NCI-H2107 treated with DMSO at 0.1 percent for 48 hours (cell line): ENCODE measurements around the gene COQ8B.
"Not testable (repeated sequence)": the region's sequence is repeated elsewhere in the genome, so short reads cannot be mapped to it uniquely, and the experiment has no call there.

ENCODE experiments used
- DNase-seq: peaks from one replicate; lab custom pipeline; 2025; ENCODE audit not compliant: unreplicated experiment; lab: John Stamatoyannopoulos, UW

COQ8B gene

DNA sequence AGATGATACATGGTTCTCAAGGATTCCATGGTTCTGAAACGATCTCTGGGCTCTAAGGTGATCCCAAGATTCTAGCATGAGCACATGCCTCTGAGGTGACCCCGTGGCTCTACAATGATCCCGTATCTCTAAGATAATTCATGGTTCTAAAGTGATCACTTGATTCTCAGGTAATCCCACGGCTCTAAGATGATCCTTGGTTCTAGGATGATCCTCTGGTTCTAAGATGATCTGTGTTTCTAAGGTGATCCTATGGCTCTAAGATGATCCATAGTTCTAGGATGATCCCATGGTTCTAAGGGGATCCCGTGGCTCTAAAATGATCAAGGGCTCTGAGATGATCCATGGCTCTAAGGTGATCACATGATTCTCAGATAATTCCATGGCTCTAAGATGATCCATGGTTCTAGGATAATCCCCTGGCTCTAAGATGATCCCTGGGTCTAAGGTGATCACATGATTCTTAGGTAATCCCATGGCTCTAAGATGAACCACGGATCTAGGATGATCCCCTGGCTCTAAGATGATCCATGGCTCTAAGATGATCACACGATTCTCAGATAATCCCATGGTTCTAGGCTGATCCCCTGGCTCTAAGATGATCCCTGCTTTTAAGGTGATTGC, 47.6 kb downstream of the COQ8B start:
- no peak for DNase-seq

DNA sequence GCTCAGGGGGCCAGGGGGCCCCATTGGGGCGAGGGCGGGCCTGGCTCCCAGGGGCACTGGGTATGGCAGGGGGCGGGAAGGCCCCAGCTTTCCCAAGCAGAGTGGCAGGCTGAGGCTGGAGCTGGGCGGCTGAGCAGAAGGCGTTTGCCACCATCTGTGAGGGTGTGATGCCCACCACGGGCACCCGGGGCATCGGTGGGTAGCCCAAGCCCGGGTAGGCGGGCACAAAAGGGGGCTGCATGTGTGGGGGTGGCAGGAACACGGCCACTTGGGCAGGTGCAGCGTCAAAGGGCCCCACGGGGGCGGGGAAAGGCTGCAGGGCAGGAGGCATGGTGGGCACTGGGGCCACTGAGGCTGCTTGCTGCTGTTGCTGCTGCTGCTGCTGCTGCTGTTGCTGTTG, 49.1 kb downstream of the COQ8B start:
- no peak for DNase-seq

DNA sequence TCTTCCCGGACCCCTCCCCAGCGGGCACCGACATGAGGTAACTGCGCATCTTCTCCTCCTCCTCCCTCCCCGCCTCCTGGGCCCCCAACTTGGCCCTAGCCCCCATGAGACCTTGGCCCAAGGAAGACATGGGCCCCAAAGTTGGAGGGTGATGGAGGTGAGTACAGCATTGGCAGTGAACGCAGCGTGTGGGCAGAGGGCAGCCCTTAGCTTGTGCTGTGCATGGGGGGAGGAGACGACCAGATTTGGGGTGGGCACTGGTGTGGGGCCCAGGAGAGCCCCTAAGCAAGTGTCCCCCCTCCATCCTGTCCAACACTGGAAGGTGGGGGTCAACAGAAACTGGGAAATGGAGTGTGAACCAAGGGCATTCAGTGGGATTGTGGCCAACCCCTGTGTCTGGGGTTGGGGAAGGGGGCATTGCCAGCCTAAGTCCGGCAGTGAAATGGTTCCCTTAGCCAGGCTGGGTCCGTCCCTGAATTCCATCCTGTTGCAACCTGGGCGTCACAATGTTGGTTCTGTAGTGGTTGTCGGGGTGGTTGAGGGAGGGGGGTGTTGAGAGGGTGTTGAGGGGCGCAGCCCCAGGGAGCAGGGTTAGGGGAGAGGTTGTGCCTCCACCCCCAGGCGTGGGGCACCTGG, 49.8 kb downstream of the COQ8B start:
- no peak for DNase-seq

DNA sequence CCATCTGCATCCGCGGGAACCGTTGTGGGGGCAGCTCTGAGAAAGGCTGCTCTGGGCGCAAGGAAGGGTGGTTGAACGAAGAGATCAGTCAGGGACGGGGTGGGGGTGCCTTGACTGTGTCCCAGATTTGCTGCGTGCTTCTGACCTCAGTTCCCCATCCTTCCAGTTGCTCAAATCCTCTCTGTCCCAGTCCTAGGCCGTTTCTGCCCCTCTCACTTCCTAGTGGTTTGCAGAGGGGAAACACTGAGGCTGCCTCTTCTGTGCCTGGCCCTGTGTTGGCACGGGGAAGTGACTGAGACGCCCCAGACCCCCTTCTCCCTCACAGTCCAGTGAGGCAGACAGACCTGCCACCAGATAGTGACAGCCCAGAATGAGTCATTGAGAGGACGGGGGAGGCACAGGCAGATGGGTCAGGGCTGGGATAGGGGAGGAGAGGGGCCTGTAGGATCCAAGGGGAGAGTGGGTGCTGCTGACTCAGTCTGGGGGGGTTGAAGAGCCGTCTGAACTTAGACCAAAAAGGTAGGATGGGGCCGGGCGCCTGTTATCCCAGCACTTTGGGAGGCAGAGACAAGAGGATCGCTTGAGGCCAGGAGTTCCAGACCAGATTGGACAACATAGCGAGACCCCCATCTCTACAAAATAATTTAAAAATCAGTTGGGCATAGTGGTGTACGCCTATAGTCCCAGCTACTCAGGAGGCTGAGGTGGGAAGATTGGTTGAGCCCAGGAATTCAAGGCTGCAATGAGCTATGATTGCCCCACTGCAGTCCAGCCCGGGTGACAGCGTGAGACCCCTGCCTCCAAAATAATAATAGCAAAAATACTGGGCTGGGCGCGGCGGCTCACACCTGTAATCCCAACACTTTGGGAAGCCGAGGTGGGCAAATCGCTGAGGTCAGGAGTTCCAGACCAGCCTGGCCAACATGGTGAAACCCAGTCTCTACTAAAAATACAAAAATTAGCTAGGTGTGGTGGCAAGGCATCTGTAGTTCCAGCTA, 52.7 kb downstream of the COQ8B start:
- DNase-seq: no peak

DNA sequence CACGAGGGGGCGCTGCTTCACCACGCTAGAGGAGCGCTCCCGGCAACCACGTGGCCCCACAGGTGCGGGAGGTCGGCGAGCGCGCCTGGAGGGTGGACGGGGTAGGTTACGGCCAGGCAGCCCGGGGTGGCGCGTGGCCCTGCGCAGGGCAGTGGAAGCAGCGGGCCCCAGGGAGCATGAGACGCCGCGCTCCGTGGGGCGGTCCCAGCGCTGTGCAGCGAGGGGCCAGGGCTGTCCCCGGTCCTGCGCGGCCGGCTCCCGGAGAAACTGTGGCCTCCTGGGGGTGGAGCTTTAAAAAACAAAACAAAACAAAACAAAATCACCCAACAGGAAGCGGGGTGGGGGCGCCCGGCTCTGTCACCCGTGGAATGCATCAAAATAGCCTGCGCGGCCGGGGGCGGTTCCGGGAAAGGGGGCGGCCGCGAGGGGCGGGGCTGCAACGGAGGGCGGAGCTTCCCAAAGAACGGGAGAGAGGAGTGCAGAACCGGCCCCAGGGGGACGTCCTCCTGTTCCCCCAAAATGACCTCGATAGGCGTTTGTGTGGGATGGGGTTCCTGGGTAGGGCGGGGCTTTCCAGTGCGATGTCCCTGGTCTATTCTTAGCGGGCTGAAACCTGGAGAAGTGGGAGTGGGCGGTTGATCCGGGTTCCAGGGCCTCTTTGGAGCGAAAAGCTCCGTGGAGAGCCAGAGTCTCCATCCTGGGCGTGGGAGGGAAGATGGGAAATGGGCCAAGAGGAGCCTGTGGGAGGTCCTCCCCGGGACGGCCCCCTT, 53.6 kb downstream of the COQ8B start:
- peak; percentile 24 for DNase-seq

DNA sequence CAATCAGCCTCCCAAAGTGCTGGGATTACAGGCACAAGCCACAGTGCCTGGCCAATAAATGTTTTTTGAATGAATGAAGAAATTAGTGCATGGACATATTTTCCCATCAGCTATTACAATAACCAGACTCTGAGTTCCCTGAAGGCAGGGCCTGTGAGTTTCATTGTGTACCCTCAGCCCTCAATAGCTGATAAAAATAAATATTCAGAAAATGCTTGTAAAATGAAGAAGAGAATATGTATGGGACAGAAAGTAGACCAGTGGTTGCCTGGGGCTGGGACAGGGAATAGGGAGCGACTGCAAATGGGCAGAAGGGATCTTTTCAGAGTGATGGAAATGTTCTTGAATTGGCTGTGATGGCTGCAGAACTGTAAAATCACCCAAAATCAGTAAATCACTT, 55.1 kb downstream of the COQ8B start:
- DNase-seq: no peak

DNA sequence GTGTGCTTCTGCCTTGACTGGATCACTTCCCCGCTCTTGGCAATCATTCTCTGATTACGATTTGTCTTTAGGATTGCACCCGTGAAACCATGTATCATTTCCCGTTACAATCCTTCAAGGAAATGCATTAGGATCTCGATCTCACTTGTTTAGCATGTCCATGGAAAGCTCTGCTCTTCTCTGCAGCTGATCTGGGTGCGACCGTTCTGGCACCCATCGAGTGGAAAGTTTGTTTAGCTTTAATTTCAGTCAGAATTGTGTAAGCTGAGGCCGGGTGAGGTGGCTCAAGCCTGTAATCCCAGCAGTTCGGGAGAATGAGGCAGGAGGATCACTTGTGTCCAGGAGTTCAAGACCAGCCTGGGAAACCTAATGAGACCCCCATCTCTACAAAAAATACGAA, 57.1 kb downstream of the COQ8B start:
- DNase-seq: no peak

DNA sequence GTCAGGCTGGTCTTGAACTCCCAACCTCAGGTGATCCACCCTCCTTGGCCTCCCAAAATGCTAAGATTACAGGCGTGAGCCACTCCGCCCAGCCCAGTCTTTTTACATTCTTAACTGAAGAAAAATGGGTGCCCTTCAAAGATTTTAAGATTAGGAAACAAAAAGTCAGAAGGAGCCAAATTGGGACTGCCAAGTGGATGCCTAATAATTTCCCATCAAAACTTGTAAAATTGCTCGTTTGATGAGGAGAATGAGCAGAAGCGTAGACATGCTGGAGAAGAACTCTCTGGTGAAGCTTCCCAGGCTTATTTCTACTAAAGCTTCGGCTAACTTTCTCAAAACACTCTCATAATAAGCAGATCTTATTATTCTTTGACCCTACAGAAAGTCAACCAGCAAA, 57.6 kb downstream of the COQ8B start:
- DNase-seq: no peak

DNA sequence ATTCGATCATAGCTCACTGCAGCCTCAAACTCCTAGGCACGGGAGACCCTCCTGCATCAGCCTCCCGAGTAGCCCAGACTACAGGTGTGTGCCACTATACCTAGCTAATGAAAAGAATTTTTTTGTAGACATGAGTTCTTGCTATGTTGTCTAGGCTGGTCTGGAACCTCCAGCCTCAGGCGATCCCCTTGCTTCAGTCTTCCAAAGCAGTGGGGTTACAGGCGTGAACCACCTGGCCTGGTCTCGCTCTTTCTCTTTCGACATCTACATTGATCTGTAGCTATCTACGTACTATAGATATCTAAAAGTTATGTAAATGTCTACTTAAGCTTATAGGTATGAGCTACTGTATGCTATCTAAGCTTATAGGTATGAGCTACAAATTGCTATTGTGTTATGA, 58.7 kb downstream of the COQ8B start:
- no peak for DNase-seq

DNA sequence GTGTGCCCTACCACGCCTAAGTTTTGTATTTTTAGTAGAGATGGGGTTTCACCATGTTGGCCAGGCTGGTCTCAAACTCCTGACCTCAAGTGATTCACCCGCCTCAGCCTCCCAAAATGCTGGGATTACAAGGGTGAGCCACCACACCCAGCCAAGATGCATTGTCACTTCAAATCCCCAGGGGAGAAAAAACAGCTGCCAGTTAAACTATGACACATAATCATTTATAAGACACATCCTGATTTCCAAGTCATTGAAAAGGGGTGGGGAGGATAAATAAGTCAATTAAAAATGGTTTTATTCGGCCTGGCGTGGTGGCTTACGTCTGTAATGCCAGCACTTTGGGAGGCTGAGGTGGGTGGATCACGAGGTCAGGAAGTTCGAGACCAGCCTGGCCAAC, 61.0 kb downstream of the COQ8B start:
- DNase-seq: not testable (repeated sequence)

DNA sequence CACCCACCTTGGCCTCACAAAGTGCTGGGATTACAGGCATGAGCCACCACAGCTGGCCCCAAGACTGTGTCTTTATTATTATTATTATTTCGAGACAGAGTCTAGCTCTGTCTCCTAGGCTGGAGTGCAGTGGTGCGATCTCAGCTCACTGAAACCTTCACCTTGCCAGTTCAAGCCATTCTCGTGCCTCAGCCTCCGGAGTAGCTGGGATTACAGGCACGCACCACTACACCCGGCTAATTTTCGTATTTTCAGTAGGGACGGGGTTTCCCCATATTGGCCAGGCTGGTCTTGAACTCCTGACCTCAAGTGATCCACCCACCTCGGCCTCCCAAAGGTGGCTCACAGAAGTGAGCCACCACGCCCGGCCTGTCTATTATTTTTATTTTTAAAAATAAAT, 64.4 kb downstream of the COQ8B start:
- DNase-seq: not testable (repeated sequence)

DNA sequence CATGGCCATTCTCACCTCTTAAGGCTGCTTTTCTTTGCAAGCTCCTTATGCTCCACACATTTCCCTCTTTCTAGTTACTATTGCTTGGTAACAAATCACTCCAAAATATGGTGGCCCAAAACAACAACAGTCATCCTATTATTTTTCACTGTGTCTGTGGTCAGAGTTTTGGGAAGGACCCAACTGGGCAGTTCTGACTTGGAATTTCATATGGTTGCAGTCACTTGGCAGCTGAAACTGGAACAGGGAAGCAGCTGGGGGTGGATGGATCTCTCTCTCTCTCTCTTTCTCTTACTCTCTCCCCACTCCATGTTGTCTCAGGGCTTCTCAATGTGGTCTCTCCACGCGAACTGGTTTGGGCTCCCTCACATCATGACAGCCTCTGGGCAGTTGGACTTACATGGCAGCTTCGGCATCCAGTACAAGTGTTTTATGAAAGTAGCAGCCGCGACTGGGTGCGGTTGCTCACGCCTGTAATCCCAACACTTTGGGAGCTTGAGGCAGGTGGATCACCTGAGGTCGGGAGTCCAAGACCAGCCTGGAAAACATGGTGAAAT, 65.9 kb downstream of the COQ8B start:
- no peak for DNase-seq

DNA sequence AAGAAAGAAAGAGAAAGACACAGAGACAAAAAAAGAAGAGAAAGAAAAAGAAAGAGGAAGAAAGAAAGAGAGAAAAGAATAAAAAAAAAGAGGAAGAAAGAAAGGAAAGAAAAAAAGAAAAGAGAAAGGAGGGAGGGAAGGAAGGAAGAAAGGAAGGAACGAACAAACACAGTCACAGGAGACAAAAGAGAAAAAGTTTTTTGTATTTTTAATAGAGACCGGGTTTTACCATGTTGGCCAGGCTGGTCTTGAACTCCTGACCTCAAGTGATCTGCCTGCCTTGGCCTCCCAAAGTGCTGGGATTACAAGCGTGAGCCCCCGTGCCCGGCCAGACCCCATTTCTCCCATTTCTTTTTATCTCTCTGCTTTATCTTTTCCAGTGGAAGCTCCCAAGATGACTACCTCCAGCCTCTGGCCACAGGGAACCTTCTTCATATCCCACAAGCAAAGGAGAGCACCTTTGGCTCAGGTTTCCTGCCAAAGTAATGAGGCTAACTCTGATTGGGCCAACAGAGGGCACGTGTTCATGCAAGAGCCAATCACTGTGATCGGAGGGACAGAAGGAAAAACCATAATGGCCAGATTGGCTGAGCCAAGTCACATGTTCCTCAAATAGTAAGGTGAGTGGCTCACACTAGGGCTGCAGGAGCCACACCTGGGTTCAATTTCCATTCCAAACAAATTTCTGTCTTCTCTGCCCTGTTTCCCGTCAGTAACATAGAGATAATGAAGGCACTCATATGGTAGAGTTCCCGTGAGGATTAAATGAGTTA, 66.6 kb downstream of the COQ8B start:
- DNase-seq: not testable (repeated sequence)

DNA sequence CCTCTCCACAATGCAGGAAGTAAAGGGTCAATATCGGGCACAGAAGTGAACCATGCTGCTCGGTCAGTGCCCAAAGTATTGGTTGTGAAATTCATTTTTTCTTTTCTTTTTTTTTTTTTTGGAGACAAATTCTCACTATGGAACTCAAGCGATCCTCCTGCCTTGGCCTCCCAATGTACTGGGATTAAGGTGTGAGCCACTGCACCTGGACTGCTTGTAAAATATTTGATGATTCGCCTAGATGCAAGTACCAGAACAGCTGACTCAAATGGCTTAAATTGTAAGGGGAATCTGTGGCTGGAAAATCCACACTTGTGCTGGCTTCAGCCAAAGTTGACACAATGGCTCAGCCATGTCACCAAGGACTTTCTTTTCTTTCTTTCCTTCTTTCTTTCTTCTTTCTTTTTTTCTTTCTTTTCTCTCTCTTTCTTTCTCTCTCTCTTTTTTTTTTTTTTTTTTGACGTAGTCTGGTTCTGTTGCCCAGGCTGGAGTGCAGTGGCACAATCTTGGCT, 69.9 kb downstream of the COQ8B start:
- no peak for DNase-seq

DNA sequence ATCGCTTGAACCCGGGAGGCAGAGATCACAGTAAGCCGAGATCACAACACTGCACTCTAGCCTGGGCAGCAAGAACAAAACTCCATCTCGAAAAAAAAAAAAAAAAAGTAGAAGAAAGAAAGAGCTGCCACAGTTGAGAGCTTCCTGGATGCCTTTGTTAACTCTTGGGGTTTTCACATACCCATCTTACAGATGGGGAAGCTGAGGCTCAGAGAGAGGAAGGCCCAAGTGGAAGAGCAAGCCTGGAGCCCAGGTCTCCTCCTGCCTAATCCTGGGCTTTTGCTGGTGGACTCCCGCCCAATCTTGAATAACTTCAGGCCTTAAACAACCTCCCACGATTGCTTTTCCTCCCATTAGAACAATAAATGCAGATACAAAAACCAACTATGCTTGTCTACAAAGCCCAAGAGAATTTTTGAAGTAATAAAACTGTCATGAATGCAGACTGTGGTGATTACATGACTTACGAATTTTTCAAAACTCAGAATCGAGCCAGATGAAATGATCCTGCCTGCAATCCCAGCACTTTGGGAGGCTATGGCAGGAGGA, 73.9 kb downstream of the COQ8B start:
- no peak for DNase-seq

DNA sequence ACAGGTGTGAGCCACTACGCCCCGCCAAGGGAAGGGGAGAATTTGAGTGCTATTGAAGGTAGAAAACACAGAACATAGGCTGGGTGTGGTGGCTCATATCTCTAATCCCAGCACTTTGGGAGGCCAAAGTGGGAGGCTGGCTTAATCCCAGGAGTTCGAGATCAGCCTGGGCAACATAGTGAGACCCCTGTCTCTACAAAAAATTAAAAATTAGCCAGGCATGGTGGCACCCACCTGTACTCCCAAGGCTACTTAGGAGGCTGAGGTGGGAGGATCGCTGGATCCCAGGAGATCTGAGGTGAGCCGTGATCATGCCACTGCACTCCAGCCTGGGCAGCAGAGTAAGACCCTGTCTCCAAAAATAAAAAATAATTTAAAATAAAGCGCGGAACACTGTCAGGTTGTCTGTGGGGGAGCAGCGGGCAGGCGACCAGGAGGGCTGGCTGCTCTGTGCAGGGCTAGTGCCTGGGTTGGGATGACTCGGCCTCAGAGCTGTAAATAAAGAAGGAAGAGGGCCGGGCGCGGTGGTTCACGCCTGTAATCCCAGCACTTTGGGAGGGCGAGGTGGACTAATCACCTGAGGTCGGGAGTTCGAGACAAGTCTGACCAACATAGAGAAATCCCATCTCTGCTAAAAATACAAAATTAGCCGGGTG, 74.5 kb downstream of the COQ8B start:
- no peak for DNase-seq
